Endometrial microvascular endothelial cells (primary cell): Measurements from ENCODE around the gene SLC8A3. TPM values are rescaled to one million over a fixed set of nuclear protein-coding genes. Genes with fewer than 3 reads are reported as not detected.

ENCODE experiments used
- in situ Hi-C: cut with HindIII; loops from 2 replicates; pipeline ENCODE4 v1.10.0; 2017; ENCODE audit warnings: low sequenced_read_pairs, low pct_unique_long_range_greater_than_20kb; ENCODE audit errors: inconsistent ontology term
- total RNA-seq: library from RNA; depleted of rRNA; stranded (reverse); fragments of >200 nt; gene quantifications from one replicate; pipeline ENCODE4 v1.2.3, GENCODE V29; 2015; ENCODE audit errors: inconsistent ontology term

The SLC8A3 gene
- total RNA-seq, 1 donor from 2014 or later: not detected

- in situ Hi-C loops: no loop called here
Measured at GRCh38 chr14:70011708-70012107, 177.0 kb downstream of the SLC8A3 start.

GRCh38 chr14:70011098-70011497 is 177.7 kb downstream of the SLC8A3 start:
- in situ Hi-C loops: no loop called here

GRCh38 chr14:70009961-70010360 is 178.8 kb downstream of the SLC8A3 start:
- in situ Hi-C loops: no loop called here

- in situ Hi-C loops: no loop called here
Measured at GRCh38 chr14:70008284-70009262, 180.2 kb downstream of the SLC8A3 start.

GRCh38 chr14:70006699-70007098 is 182.1 kb downstream of the SLC8A3 start:
- in situ Hi-C loops: no loop called here

GRCh38 chr14:70005281-70005805 is 183.4 kb downstream of the SLC8A3 start:
- in situ Hi-C loops: no loop called here

- in situ Hi-C loops: no loop called here
Measured at GRCh38 chr14:70004791-70005190, 184.0 kb downstream of the SLC8A3 start.

GRCh38 chr14:70002589-70003346 is 186.0 kb downstream of the SLC8A3 start:
- in situ Hi-C loops: no loop called here

- in situ Hi-C loops: no loop called here
Measured at GRCh38 chr14:70000601-70001000, 188.2 kb downstream of the SLC8A3 start.

- in situ Hi-C loops: no loop called here
Measured at GRCh38 chr14:69999261-69999674, 189.5 kb downstream of the SLC8A3 start.

GRCh38 chr14:69997849-69998248 is 190.9 kb downstream of the SLC8A3 start:
- in situ Hi-C loops: no loop called here

- in situ Hi-C loops: no loop called here
Measured at GRCh38 chr14:69996216-69996615, 192.5 kb downstream of the SLC8A3 start.

Other genes starting within 250 kb of the SLC8A3 start
- gene COX16, start 170.7 kb upstream of the SLC8A3 start, total RNA-seq: 50.8 TPM
- gene SYNJ2BP, start 228.1 kb upstream of the SLC8A3 start, total RNA-seq: 9.7 TPM